ENCODE results near the gene TEX9.
A peak's percentile ranks its signal among the peaks of the same experiment; 100 is the strongest.

Gene TEX9

DNA sequence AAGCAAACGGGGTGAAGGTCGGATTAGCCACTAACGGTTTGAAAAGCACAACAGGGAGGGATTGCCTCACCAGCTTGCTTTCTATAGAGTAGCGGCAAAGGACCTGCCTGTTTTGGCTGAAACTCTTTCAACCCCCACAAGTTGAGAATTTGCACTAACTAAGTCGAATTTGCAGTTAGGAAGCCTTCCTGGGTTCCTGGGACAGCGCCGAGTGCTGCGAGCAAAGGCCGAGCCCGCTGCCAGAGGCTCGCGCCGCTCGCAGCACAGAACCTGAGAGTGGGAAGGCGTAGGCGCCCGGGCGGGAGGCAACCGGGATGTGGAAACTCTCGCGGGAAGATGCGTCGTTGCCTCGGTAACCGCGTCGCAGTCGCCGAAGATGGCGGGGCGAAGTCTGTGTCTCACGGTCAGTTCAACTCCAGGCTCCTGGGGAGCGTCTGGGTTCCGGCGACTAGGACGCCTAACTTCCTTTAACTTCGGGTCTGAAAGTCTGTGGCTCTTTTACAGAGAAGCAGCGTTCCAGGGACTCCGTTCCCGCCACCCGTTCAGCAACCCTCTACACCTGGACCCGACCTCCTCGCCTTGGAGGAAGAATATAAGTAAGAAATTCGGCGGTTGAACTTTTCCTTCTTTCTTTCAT is at the start of gene TEX9:
TEX9 (plus strand) TSS at position 352 of the 637 bp plus-strand sequence; CDS start at position 377, 25 bp downstream.
- no peak for TF ChIP-seq GATA2 (IDR thresholded peaks at IDR 0.05; ENCODE audit: low read depth, low read length)
- TF ChIP-seq GATA3 (IDR thresholded peaks at IDR 0.05; ENCODE audit: low read depth, low read length) = no peak

GRCh38 chr15:56320316-56320715 is 44.9 kb upstream of the TEX9 start:
- no peak for TF ChIP-seq GATA3 (IDR thresholded peaks at IDR 0.05; ENCODE audit: low read depth, low read length)
- no peak for TF ChIP-seq GATA2 (IDR thresholded peaks at IDR 0.05; ENCODE audit: low read depth, low read length)

DNA sequence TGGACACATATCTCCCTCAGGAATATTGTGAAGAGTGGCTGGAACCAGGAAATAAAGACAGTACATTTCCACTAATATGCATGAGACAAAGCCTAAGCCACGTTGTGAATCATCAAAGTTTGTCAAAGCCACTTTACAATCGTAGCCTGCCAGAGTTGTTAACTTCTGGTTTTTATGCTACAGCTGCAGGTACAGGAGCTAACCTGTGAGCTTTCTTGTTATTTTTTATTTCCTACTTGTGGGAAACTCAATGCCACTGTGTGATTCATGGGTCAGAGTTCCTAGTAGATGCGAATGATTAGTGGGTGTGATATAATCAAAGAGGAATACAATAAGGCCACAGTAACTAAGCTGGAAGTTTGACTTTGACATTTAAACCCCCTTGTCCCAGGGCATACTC is 44.4 kb upstream of the TEX9 start:
- TF ChIP-seq GATA3 (IDR thresholded peaks at IDR 0.05; ENCODE audit: low read depth, low read length) (no peak), GATA2 (IDR thresholded peaks at IDR 0.05; ENCODE audit: low read depth, low read length) (no peak)

GRCh38 chr15:56322444-56322843 is 42.8 kb upstream of the TEX9 start:
- no peak for TF ChIP-seq GATA3 (IDR thresholded peaks at IDR 0.05; ENCODE audit: low read depth, low read length)
- TF ChIP-seq GATA2 (IDR thresholded peaks at IDR 0.05; ENCODE audit: low read depth, low read length) = no peak

DNA sequence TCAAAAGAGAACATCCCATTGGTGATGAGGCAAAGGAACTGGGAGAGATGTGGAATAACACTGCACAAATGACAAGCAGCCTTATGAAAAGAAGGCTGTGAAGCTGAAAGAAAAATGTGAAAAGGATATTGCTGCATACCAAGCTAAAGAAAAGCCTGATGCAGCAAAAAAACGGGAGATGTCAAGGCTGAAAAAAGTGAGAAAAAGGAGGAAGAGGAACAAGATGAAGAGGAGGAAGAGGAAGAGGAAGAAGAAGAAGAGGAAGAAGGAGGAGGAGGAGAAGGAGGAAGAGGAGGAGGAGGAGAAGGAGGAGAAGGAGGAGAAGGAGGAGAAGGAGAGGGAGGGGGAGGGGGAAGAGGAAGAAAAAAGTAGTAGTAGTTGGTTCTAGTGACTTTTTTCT is 41.8 kb upstream of the TEX9 start:
- TF ChIP-seq GATA3 (IDR thresholded peaks at IDR 0.05; ENCODE audit: low read depth, low read length) (no peak), GATA2 (IDR thresholded peaks at IDR 0.05; ENCODE audit: low read depth, low read length) (no peak)

DNA sequence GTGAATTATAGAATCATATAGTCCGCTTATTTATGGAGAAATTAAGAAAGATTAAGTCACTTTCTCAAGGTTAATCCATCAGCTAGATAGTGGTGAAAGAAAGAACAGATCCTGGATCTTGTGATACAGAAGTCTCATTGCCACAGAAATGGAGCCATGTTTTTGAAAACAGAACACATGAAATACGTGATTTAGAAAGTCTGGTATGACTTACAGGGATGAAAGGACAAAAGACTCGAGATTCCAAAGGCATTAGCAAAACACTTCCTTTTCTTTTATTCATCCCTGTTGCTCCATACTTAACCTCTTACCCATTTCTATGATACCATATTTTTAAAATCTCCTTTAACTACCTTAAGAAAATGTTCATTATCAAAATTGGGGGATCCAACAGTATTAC is 40.0 kb upstream of the TEX9 start:
- TF ChIP-seq GATA2 (IDR thresholded peaks at IDR 0.05; ENCODE audit: low read depth, low read length) = no peak
- TF ChIP-seq GATA3 (IDR thresholded peaks at IDR 0.05; ENCODE audit: low read depth, low read length) = no peak

GRCh38 chr15:56327721-56328502 is 37.3 kb upstream of the TEX9 start:
- no peak for TF ChIP-seq GATA2 (IDR thresholded peaks at IDR 0.05; ENCODE audit: low read depth, low read length)
- TF ChIP-seq GATA3 (IDR thresholded peaks at IDR 0.05; ENCODE audit: low read depth, low read length) = no peak

DNA sequence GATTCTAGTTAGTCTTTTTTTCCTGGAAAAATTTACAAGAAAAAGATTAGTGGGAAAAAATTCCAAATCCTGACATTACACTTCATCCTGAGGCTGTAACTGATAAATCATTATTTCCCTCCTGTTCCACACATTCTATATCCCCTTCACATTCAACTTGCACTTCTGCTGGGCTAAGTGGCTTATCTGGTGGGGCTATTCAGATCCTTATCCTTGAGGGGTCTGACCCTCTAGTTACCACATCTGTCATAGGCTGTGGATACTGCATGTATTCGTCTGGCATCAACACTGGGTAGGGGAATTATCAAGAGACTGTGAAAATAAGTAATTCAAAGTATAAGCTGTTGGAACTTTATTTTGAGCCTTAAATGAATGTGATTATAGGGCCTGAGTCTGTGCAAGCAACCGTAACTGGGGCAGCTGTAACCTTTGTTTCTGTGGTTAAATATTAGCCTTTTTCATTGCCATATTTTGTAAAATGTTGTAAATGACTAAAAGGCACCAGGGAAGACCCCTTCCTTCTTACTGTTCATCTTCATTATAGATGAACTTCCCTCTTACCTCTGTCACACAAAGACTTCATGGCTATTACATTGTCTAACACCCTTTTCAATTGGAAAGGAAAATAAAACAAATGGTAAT is 28.0 kb upstream of the TEX9 start:
- TF ChIP-seq GATA2 (IDR thresholded peaks at IDR 0.05; ENCODE audit: low read depth, low read length) (peak; percentile 65; the same call in 1 of the 2 replicates), GATA3 (IDR thresholded peaks at IDR 0.05; ENCODE audit: low read depth, low read length) (no peak)

DNA sequence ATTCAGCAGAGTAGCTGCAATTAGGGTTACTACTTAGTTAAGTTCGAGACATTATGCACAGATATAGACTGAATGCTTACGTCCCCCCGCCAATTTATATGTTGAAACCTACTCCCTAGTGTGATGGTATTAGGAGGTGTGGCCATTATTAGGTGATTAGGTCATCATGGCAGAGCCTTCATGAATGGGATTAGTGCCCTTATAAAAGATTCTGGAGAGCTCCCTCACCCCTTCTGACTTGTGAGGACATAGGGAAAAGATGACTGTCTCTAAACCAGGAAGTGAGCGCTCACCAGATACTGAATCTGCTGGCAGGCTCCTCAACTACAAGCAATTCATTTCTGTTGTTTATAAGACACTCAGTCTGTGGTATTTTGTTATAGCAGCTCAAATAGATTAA is 25.6 kb upstream of the TEX9 start:
- TF ChIP-seq GATA3 (IDR thresholded peaks at IDR 0.05; ENCODE audit: low read depth, low read length) (no peak), GATA2 (IDR thresholded peaks at IDR 0.05; ENCODE audit: low read depth, low read length) (no peak)

GRCh38 chr15:56341201-56341600 is 24.0 kb upstream of the TEX9 start:
- TF ChIP-seq GATA2 (IDR thresholded peaks at IDR 0.05; ENCODE audit: low read depth, low read length) = no peak

DNA sequence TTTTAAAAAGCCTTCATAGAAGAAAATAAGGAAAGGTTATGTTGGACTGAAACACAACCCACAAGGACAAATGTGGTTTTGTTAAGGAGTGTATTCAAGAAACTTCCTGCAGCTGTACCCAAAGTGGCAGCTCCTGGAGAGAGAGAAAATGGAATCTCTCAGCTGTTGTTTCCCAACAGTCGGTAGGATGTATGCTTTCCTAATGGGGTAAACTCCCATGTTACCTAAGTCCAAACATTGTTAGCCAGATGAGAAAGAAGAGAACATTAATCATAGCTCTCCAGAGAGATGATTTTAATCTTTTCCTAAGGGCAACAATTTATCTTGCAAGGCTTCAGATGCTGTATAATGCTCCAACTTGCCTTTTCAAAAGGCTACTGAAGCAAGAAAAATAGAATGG is 22.6 kb upstream of the TEX9 start:
- TF ChIP-seq GATA2 (IDR thresholded peaks at IDR 0.05; ENCODE audit: low read depth, low read length) (peak; percentile 29; the same call in 1 of the 2 replicates), GATA3 (IDR thresholded peaks at IDR 0.05; ENCODE audit: low read depth, low read length) (no peak)

- TF ChIP-seq GATA2 (IDR thresholded peaks at IDR 0.05; ENCODE audit: low read depth, low read length) = no peak
- no peak for TF ChIP-seq GATA3 (IDR thresholded peaks at IDR 0.05; ENCODE audit: low read depth, low read length)
These were observed 21.3 kb upstream of the TEX9 start for GRCh38 chr15:56343879-56344278.

DNA sequence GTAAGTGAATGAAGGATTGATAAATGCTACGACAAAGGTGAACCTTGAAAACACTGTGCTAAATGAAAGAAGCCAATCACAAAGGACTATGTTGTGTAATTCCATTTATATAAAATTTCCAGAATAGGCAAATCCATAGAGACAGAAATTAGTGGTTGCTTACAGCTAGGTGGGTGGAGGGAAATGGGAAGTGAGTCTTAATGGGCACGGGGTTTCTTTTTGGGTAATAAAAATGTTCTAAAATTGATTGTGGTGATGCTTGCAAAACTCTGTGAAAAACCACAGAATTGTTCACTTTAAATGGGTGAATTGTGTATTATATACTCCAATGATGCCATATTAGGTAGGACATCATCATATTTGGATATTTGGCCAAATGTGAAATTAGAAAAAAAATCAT is 20.9 kb upstream of the TEX9 start:
- TF ChIP-seq GATA2 (IDR thresholded peaks at IDR 0.05; ENCODE audit: low read depth, low read length) (no peak), GATA3 (IDR thresholded peaks at IDR 0.05; ENCODE audit: low read depth, low read length) (no peak)

DNA sequence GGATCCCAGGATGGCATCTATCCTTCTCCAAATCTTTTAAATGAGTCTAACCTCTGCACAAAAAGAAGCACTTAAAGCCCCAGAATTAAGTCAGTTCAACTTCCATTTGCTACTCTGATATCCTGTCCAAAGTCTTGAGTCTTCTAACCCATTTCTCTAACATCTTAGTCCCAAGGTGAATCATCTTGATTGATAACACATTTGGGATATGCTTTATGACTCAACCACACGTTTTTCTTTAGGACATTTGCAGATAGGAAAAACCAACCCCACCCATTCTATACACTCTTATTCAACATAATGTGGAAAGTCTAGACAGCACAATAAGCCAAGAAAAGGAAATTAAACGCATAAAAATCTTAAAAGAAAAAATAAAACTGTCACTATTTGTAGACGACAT is 18.8 kb upstream of the TEX9 start:
- TF ChIP-seq GATA3 (IDR thresholded peaks at IDR 0.05; ENCODE audit: low read depth, low read length) (no peak), GATA2 (IDR thresholded peaks at IDR 0.05; ENCODE audit: low read depth, low read length) (no peak)

GRCh38 chr15:56349554-56349953 is 15.7 kb upstream of the TEX9 start:
- TF ChIP-seq GATA2 (IDR thresholded peaks at IDR 0.05; ENCODE audit: low read depth, low read length) = no peak
- TF ChIP-seq GATA3 (IDR thresholded peaks at IDR 0.05; ENCODE audit: low read depth, low read length) = no peak
